ENCODE measurements around the gene CCDC7. TPM values are rescaled to one million over a fixed set of nuclear protein-coding genes. Genes with fewer than 3 reads are reported as not detected.

Gene CCDC7
- total RNA-seq, 1 experiment from 2014 or later, result 6.9 TPM

GRCh38 chr10:32773105-32773504 is 327.2 kb downstream of the CCDC7 start:
- no peak for DNase-seq
- no peaks in the 10 kb centered on the region; the same call in 1 of the 2 replicates for H3K9me3 ChIP-seq (ENCODE audit: insufficient read depth, low read depth)
- no peaks in the 10 kb centered on the region for H4K20me1 ChIP-seq (ENCODE audit: insufficient read depth)
- H3K9me2 ChIP-seq (ENCODE audit: insufficient read depth), result no peaks in the 10 kb centered on the region
- H2AFZ ChIP-seq, result no peak overlapping the region
- H3K27me3 ChIP-seq (ENCODE audit: insufficient read depth, low read depth), result no peaks in the 10 kb centered on the region
- TF ChIP-seq, protein P1, sequence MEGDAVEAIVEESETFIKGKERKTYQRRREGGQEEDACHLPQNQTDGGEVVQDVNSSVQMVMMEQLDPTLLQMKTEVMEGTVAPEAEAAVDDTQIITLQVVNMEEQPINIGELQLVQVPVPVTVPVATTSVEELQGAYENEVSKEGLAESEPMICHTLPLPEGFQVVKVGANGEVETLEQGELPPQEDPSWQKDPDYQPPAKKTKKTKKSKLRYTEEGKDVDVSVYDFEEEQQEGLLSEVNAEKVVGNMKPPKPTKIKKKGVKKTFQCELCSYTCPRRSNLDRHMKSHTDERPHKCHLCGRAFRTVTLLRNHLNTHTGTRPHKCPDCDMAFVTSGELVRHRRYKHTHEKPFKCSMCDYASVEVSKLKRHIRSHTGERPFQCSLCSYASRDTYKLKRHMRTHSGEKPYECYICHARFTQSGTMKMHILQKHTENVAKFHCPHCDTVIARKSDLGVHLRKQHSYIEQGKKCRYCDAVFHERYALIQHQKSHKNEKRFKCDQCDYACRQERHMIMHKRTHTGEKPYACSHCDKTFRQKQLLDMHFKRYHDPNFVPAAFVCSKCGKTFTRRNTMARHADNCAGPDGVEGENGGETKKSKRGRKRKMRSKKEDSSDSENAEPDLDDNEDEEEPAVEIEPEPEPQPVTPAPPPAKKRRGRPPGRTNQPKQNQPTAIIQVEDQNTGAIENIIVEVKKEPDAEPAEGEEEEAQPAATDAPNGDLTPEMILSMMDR (conservative IDR thresholded peaks at IDR 0.05), result no peak
- TF ChIP-seq EZH2 (IDR thresholded peaks at IDR 0.05; ENCODE audit: low read depth), result no peak
- BruUV-seq (replicated peaks), result no TSS peak
- ChIA-PET POLR2A (ENCODE audit: unreplicated experiment) (no interaction called here), CTCF (no interaction called here)
- H3F3A ChIP-seq (ENCODE audit: insufficient read depth, low read depth), result no peaks in the 10 kb centered on the region
- H3K79me2 ChIP-seq (ENCODE audit: low read depth), result no peaks in the 10 kb centered on the region
- no peaks in the 10 kb centered on the region for H3K4me1 ChIP-seq (replicated peaks; ENCODE audit: insufficient read depth)
- no peak overlapping the region for H3K27ac ChIP-seq
- intact Hi-C loops (cut with micrococcal nuclease; ENCODE audit: unreplicated experiment), result no loop called here
- H3K4me3 ChIP-seq, result no peak overlapping the region
- H3K4me2 ChIP-seq, result no peak overlapping the region
- H3K36me3 ChIP-seq (ENCODE audit: low read depth), result no peaks in the 10 kb centered on the region

DNA sequence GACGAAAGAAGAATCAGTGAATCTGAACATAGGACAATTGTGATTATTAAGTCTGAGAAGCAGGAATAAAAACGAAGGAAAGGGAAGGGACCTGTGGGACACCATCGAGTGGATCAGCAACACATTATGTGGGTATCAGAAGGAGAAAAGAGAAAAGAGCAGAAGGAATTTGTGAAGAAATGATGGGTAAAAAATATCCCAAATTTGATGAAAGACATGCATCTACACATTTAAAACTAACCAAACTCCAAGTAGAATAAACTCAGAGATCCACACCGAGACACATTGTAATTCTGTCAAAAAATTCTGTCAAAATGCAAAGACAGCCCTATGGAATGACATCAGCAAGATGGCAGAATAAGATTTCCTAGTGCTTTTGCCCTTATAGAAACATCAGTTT is 341.0 kb downstream of the CCDC7 start:
- H3K36me3 ChIP-seq (ENCODE audit: low read depth), result no peaks in the 10 kb centered on the region
- H3K9me3 ChIP-seq (ENCODE audit: insufficient read depth, low read depth), result peaks cover 4% of the 10 kb centered on the region; the same call in 1 of the 2 replicates
- H3K4me1 ChIP-seq (replicated peaks; ENCODE audit: insufficient read depth), result no peaks in the 10 kb centered on the region
- H3K9me2 ChIP-seq (ENCODE audit: insufficient read depth), result no peaks in the 10 kb centered on the region
- TF ChIP-seq EZH2 (IDR thresholded peaks at IDR 0.05; ENCODE audit: low read depth), result no peak
- TF ChIP-seq, protein P1 (conservative IDR thresholded peaks at IDR 0.05), result no peak
- no peaks in the 10 kb centered on the region for H3F3A ChIP-seq (ENCODE audit: insufficient read depth, low read depth)
- ChIA-PET POLR2A (ENCODE audit: unreplicated experiment) (no interaction called here), CTCF (no interaction called here)
- BruUV-seq (replicated peaks), result no TSS peak
- no peak overlapping the region for H3K4me3 ChIP-seq
- no peak overlapping the region for H2AFZ ChIP-seq
- no peak overlapping the region for H3K27ac ChIP-seq
- H4K20me1 ChIP-seq (ENCODE audit: insufficient read depth), result no peaks in the 10 kb centered on the region
- no peak for DNase-seq
- H3K4me2 ChIP-seq, result no peak overlapping the region
- H3K27me3 ChIP-seq (ENCODE audit: insufficient read depth, low read depth), result no peaks in the 10 kb centered on the region
- intact Hi-C loops (cut with micrococcal nuclease; ENCODE audit: unreplicated experiment), result no loop called here
- H3K79me2 ChIP-seq (ENCODE audit: low read depth), result no peaks in the 10 kb centered on the region

DNA sequence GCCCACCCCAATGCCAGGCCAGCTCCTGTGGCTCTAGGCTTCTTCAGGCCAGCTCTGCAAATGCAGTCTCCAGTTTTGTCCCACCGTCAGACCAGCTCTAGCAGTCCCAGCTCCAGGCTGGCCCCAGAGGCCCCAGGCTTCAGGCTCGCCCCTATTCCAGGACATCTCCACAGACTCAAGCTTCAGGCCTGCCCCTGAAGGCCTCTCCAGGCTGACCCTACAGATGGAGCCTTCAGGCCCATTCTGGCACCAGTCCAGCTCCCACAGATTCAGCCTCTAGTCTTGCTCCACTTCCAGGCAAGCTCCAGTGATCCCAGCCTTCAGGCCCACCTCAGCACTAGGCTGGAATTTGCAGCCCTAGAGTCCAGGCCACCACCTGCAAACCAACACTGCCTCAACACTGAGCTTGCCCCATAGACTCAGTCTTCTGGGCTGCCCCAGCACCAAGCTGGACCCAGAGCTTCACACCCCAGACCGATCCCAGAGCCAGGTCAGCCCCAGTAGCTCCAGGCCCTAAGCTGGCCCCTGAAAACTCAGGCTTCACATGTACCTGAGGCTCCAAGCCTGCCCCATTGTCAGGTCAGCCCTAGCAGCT is 341.8 kb downstream of the CCDC7 start:
- Histone ChIP-seq H3K4me1 (replicated peaks; ENCODE audit: insufficient read depth) (no peaks in the 10 kb centered on the region), H3K27ac (no peak overlapping the region), H3K27me3 (ENCODE audit: insufficient read depth, low read depth) (no peaks in the 10 kb centered on the region), H2AFZ (no peak overlapping the region), H3K4me3 (no peak overlapping the region), H3K9me2 (ENCODE audit: insufficient read depth) (no peaks in the 10 kb centered on the region), H4K20me1 (ENCODE audit: insufficient read depth) (no peaks in the 10 kb centered on the region), H3K36me3 (ENCODE audit: low read depth) (no peaks in the 10 kb centered on the region), H3F3A (ENCODE audit: insufficient read depth, low read depth) (no peaks in the 10 kb centered on the region), H3K79me2 (ENCODE audit: low read depth) (no peaks in the 10 kb centered on the region), H3K9me3 (ENCODE audit: insufficient read depth, low read depth) (peaks cover 4% of the 10 kb centered on the region; the same call in 1 of the 2 replicates), H3K4me2 (no peak overlapping the region)
- intact Hi-C loops (cut with micrococcal nuclease; ENCODE audit: unreplicated experiment), result no loop called here
- ChIA-PET CTCF (no interaction called here), POLR2A (ENCODE audit: unreplicated experiment) (interaction anchor here (0.6 kb wide), 1 partner anchor 1462 kb away, joined by 5 read pairs; no protein-coding TSS in a partner anchor)
- DNase-seq, result no peak
- BruUV-seq (replicated peaks), result no TSS peak
- TF ChIP-seq, protein P1 (conservative IDR thresholded peaks at IDR 0.05), result no peak
- TF ChIP-seq EZH2 (IDR thresholded peaks at IDR 0.05; ENCODE audit: low read depth), result no peak
